ENCODE results near the gene EDNRA.

The EDNRA gene

DNA sequence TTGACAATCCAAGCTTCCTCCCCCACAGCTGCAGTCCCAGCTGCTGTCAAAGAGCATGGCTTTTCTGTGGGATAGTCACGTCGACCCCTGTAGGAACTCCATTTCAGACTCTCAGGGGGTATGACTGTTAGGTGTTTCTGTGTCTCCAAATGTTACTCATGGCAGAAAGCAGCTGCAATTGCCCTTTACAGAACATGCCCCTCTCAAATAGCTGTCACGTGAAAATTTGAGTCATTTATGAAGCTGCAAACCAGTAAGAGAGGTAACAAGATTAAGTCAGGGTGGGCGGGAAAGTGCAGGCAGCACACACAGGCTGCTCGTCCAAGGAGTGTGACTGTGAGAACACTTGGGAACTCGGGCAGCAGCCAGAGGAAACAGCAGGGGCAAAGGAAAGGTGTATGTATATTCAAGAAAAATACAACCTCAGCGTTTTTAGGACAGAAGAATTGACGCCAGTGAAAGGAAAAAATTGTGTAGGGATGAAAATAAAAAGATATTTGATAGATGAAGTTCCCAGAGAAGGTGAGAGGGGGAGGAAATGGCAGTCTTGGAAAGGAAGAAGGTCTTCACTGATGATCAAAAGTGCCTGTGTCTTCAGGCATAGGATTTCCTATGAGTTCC is 69.8 kb downstream of the EDNRA start:
- Histone ChIP-seq H3K4me3 (replicated peaks; ENCODE audit: low read depth, low read length) (peak overlapping the region; percentile 39), H3K36me3 (ENCODE audit: control insufficient read depth, insufficient read depth, low read length) (no peaks in the 10 kb centered on the region), H3K27me3 (replicated peaks; ENCODE audit: control insufficient read depth, insufficient read depth, low read length) (no peaks in the 10 kb centered on the region)
- TF ChIP-seq, protein P1, sequence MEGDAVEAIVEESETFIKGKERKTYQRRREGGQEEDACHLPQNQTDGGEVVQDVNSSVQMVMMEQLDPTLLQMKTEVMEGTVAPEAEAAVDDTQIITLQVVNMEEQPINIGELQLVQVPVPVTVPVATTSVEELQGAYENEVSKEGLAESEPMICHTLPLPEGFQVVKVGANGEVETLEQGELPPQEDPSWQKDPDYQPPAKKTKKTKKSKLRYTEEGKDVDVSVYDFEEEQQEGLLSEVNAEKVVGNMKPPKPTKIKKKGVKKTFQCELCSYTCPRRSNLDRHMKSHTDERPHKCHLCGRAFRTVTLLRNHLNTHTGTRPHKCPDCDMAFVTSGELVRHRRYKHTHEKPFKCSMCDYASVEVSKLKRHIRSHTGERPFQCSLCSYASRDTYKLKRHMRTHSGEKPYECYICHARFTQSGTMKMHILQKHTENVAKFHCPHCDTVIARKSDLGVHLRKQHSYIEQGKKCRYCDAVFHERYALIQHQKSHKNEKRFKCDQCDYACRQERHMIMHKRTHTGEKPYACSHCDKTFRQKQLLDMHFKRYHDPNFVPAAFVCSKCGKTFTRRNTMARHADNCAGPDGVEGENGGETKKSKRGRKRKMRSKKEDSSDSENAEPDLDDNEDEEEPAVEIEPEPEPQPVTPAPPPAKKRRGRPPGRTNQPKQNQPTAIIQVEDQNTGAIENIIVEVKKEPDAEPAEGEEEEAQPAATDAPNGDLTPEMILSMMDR (IDR thresholded peaks at IDR 0.05; ENCODE audit: insufficient read depth, low read length, poor library complexity, severe bottlenecking): no peak
- DNase-seq (ENCODE audit: extremely low read depth, insufficient read length): peak; percentile 36

DNA sequence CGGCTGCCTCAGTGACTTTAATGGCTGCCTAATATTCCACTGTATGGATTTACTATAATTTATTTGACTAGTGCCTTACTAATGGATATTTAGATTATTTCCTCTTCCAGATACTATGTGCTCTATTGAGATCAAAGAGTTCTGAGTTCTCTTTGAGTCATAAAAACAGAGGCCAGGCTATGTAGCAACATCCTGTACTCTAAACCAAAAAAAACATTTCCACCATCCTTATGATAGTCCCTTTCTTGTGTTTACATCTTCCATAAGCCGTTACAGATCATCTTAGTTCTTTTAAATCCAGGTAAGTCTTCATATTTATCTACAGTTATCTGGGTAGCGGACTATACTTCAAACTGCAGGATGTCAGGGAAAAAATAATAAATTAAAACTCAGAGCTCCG is 79.7 kb downstream of the EDNRA start:
- TF ChIP-seq, protein P1 (IDR thresholded peaks at IDR 0.05; ENCODE audit: insufficient read depth, low read length, poor library complexity, severe bottlenecking): no peak
- no peak for DNase-seq (ENCODE audit: extremely low read depth, insufficient read length)
- H3K27me3 ChIP-seq (replicated peaks; ENCODE audit: control insufficient read depth, insufficient read depth, low read length): no peaks in the 10 kb centered on the region
- no peak overlapping the region for H3K4me3 ChIP-seq (replicated peaks; ENCODE audit: low read depth, low read length)
- H3K36me3 ChIP-seq (ENCODE audit: control insufficient read depth, insufficient read depth, low read length): no peaks in the 10 kb centered on the region

DNA sequence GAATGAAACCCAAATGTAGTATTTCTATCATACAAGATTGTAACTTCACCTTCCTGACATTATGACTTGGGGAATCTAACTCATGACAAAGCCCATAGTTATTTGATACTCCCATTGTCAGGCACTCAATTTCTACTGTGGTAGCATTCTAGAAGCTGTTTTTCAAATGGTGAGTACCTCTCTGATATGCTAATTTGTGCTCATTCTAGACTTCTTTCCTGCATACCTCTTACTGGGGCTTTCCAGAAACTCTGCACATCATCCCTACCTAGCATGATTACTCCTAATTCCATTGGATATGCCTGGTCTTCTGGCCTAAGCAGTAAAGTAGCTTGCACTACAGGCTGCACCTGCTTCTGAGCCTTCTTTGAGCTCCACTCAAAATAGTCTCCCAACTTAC is 85.9 kb downstream of the EDNRA start:
- H3K36me3 ChIP-seq (ENCODE audit: control insufficient read depth, insufficient read depth, low read length): no peaks in the 10 kb centered on the region
- no peak overlapping the region for H3K4me3 ChIP-seq (replicated peaks; ENCODE audit: low read depth, low read length)
- TF ChIP-seq, protein P1 (IDR thresholded peaks at IDR 0.05; ENCODE audit: insufficient read depth, low read length, poor library complexity, severe bottlenecking): no peak
- H3K27me3 ChIP-seq (replicated peaks; ENCODE audit: control insufficient read depth, insufficient read depth, low read length): no peaks in the 10 kb centered on the region
- DNase-seq (ENCODE audit: extremely low read depth, insufficient read length): no peak

DNA sequence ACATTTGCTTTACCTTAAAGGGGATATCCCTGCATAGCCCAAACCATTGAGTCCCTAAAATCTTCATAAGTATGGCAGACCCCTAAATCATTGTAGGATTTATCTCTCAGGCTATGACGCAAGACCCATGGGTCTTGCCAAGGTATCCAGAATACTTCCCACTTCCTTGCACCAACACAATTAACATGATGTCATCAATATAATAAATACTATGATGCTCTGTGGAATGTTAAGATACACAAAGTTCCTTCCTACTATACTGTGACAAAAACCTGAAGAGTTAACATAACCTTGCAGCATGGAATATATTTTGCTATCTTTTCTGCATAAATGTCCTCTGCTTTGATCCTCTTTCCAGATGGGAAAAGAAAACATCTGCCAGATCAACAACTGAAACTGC is 86.4 kb downstream of the EDNRA start:
- H3K4me3 ChIP-seq (replicated peaks; ENCODE audit: low read depth, low read length): no peak overlapping the region
- H3K27me3 ChIP-seq (replicated peaks; ENCODE audit: control insufficient read depth, insufficient read depth, low read length): no peaks in the 10 kb centered on the region
- DNase-seq (ENCODE audit: extremely low read depth, insufficient read length): no peak
- no peaks in the 10 kb centered on the region for H3K36me3 ChIP-seq (ENCODE audit: control insufficient read depth, insufficient read depth, low read length)
- TF ChIP-seq, protein P1 (IDR thresholded peaks at IDR 0.05; ENCODE audit: insufficient read depth, low read length, poor library complexity, severe bottlenecking): no peak

DNA sequence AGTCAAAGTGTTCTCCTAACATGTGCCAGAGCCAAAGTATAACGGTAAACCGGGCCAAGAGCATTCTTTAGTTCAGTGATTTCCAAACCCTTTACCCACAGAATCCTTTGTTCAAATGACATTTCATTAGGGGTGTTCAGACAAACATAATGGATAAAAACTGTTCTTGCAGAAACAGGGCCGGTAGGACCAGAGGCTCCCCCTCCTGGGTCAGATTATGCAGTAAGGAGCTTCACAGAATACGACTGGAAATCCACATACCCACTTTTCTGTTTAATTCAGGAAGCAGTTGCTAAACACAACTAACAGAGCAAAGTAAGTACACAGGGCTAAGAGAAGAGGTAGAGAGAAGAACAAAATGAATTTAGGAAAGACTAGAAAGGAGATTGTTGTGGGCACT is 89.7 kb downstream of the EDNRA start:
- TF ChIP-seq, protein P1 (IDR thresholded peaks at IDR 0.05; ENCODE audit: insufficient read depth, low read length, poor library complexity, severe bottlenecking): no peak
- Histone ChIP-seq H3K36me3 (ENCODE audit: control insufficient read depth, insufficient read depth, low read length) (no peaks in the 10 kb centered on the region), H3K4me3 (replicated peaks; ENCODE audit: low read depth, low read length) (no peak overlapping the region), H3K27me3 (replicated peaks; ENCODE audit: control insufficient read depth, insufficient read depth, low read length) (no peaks in the 10 kb centered on the region)
- DNase-seq (ENCODE audit: extremely low read depth, insufficient read length): no peak

All from GM06990 (cell line).